Caco-2 (cell line): ENCODE data around the gene RNF111. TPM values are rescaled to one million over a fixed set of nuclear protein-coding genes. Genes with fewer than 3 reads are reported as not detected.

Experiments
- BruUV-seq: library from RNA; stranded (reverse); fragments of 400-500 nt; replicated peaks from 2 replicates; lab custom pipeline; 2021; lab: Mats Ljungman, UMichigan
- CTCF ChIA-PET: fragments of 300-600 bp; sonication (Branson Sonifier 250); formaldehyde crosslinking; loops from one replicate; lab custom pipeline; 2022; ENCODE audit warnings: antibody characterized with exemption; lab: Charles Lee
- POLR2A ChIA-PET: fragments of 300-600 bp; sonication (Branson Sonifier 250); formaldehyde crosslinking; loops from one replicate; lab custom pipeline; 2022; ENCODE audit warnings: antibody characterized with exemption; lab: Charles Lee
- DNase-seq, 2 experiments: peaks; one replicate each; pipeline versions ENCODE4 v3.0.0 to v3.0.0-alpha.2; 2020 to 2022
- H3K27me3 ChIP-seq: replicated peaks from 2 replicates; pipeline ENCODE4 v1.6.0; 2011; ENCODE audit warnings: low read length; ENCODE audit not compliant: control insufficient read depth, insufficient read depth
- H3K36me3 ChIP-seq: 2 replicates; pipeline ENCODE4 v1.5.1; 2011; ENCODE audit warnings: low read length; ENCODE audit not compliant: control insufficient read depth, insufficient read depth
- H3K4me1 ChIP-seq: fragments of 250-450 bp; sonication (Bioruptor Pico); 2 replicates; pipeline ENCODE4 v1.5.1; 2020; ENCODE audit warnings: mild to moderate bottlenecking
- H3K4me3 ChIP-seq: 2 replicates; pipeline ENCODE4 v1.5.1; 2011; ENCODE audit warnings: low read depth, mild to moderate bottlenecking, control low read depth, low read length
- H3K9me3 ChIP-seq: fragments of 250-450 bp; sonication (Bioruptor Pico); 2 replicates; pipeline ENCODE4 v1.5.1; 2020; ENCODE audit warnings: mild to moderate bottlenecking, moderate library complexity
- H3K27ac Mint-ChIP-seq: one replicate; pipeline ENCODE4 v1.8.0; 2022; ENCODE audit warnings: mixed read lengths; ENCODE audit not compliant: unreplicated experiment
- H3K27me3 Mint-ChIP-seq: one replicate; pipeline ENCODE4 v1.8.0; 2022; ENCODE audit warnings: mixed read lengths; ENCODE audit not compliant: insufficient read depth, unreplicated experiment
- H3K36me3 Mint-ChIP-seq: one replicate; pipeline ENCODE4 v1.8.0; 2022; ENCODE audit warnings: mild to moderate bottlenecking, mixed read lengths; ENCODE audit not compliant: insufficient read depth, unreplicated experiment
- H3K4me1 Mint-ChIP-seq: one replicate; pipeline ENCODE4 v1.8.0; 2022; ENCODE audit warnings: low read depth, mixed read lengths; ENCODE audit not compliant: unreplicated experiment
- H3K4me3 Mint-ChIP-seq: one replicate; pipeline ENCODE4 v1.8.0; 2022; ENCODE audit warnings: mild to moderate bottlenecking, moderate library complexity, mixed read lengths; ENCODE audit not compliant: unreplicated experiment
- H3K9me3 Mint-ChIP-seq: one replicate; pipeline ENCODE4 v1.8.0; 2022; ENCODE audit warnings: mixed read lengths; ENCODE audit not compliant: unreplicated experiment
- CTCF ChIP-seq, 2 experiments: fragments of 200-600 bp in 1 of 2; IDR thresholded peaks; 1 replicate in 1 of 2; 2 replicates in 1 of 2; pipeline versions ENCODE4 v1.5.1 to v1.8.0; 2011 to 2022; ENCODE audit warnings: antibody characterized with exemption in 1 of 2, control low read depth in 1 of 2, inconsistent platforms in 1 of 2, low read depth in 1 of 2, low read length in 1 of 2, mild to moderate bottlenecking in 1 of 2, moderate library complexity in 1 of 2; ENCODE audit not compliant: insufficient read depth in 1 of 2, severe bottlenecking in 1 of 2, unreplicated experiment in 1 of 2
- intact Hi-C: fragments of 100-400 bp; cut with micrococcal nuclease; formaldehyde crosslinking; loops from one replicate; pipeline ENCODE4 v1.10.0; 2022; ENCODE audit not compliant: unreplicated experiment
- total RNA-seq: library from RNA; stranded (reverse); gene quantifications from 2 replicates; pipeline ENCODE4 v1.2.3, GENCODE V29; 2022

Gene RNF111
- total RNA-seq, 1 experiment from 2014 or later: 26.1 TPM

- H3K4me1 Mint-ChIP-seq: no peaks in the 10 kb centered on the region
- Histone ChIP-seq H3K27me3 (no peaks in the 10 kb centered on the region), H3K9me3 (no peaks in the 10 kb centered on the region), H3K4me3 (no peak overlapping the region), H3K36me3 (no peaks in the 10 kb centered on the region; the same call in 1 of the 2 replicates), H3K4me1 (no peaks in the 10 kb centered on the region)
- peaks cover 61% of the 10 kb centered on the region for H3K36me3 Mint-ChIP-seq
- POLR2A ChIA-PET: interaction anchor here (0.6 kb wide), 1 partner anchor 589 kb away, joined by 6 read pairs; no protein-coding TSS in a partner anchor
- intact Hi-C loops: no loop called here
- BruUV-seq: no TSS peak
- H3K27ac Mint-ChIP-seq: no peak overlapping the region
- H3K27me3 Mint-ChIP-seq: no peaks in the 10 kb centered on the region
- no peaks in the 10 kb centered on the region for H3K9me3 Mint-ChIP-seq
- no peak overlapping the region for H3K4me3 Mint-ChIP-seq
- DNase-seq: no peak
- CTCF ChIA-PET: no interaction called here
- TF ChIP-seq CTCF (IDR thresholded peaks at IDR 0.05; ENCODE audit: insufficient read depth in 1 of 2, low read depth in 1 of 2, low read length in 1 of 2, severe bottlenecking in 1 of 2, unreplicated experiment in 1 of 2): no peak
These were observed 72.9 kb downstream of the RNF111 start for GRCh38 chr15:59060348-59060747.

DNA sequence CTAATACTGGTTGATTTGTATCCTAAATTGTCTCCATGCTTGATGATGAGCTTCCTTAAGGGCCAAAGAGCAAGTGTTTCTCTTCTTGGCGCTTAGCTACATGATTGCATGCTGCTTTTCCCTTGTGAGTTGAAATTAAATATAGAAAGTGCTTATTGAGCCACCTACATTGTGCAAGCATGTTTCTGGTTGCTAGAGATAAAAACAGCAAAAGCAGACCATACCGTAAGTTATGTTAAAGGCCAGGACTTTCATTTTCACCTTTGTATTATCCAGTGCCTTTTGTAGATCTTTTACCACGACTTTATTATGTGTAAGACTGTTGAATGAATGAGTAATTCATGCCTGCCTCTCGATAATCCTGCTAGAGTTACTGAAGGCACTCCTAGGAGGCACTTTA lies 75.6 kb downstream of the RNF111 start:
- Histone ChIP-seq H3K4me1 (no peaks in the 10 kb centered on the region), H3K36me3 (no peaks in the 10 kb centered on the region; the same call in 1 of the 2 replicates), H3K27me3 (no peaks in the 10 kb centered on the region), H3K4me3 (no peak overlapping the region), H3K9me3 (no peaks in the 10 kb centered on the region)
- intact Hi-C loops: no loop called here
- DNase-seq: no peak
- Mint-ChIP-seq H3K27me3 (no peaks in the 10 kb centered on the region), H3K27ac (no peak overlapping the region), H3K4me1 (no peaks in the 10 kb centered on the region), H3K36me3 (peaks cover 73% of the 10 kb centered on the region), H3K4me3 (no peak overlapping the region), H3K9me3 (no peaks in the 10 kb centered on the region)
- no TSS peak for BruUV-seq
- no peak for TF ChIP-seq CTCF (IDR thresholded peaks at IDR 0.05; ENCODE audit: insufficient read depth in 1 of 2, low read depth in 1 of 2, low read length in 1 of 2, severe bottlenecking in 1 of 2, unreplicated experiment in 1 of 2)
- ChIA-PET POLR2A (no interaction called here), CTCF (no interaction called here)

DNA sequence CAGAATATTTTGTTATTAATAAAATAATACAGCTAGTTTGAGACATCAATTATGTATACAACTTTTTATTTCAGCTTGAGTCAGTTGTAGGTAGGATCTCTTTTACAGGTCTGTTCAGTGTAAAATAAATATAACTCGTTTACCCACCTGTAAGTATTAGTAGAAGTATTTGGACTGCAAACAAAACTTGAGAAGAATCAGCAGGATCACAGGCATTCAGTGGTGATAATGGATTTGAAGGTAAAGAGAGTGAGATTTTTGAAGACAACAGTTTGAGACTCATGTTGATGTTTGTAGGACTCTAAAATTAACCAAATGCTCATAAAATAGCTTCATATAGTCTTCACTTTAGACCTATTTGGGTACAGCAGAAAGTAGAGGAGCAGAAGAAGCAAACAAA lies 82.0 kb downstream of the RNF111 start:
- Histone ChIP-seq H3K4me1 (0 out of 2 replicates have a peak, but pooled peaks cover 16% of the 10 kb centered on the region), H3K9me3 (no peaks in the 10 kb centered on the region), H3K27me3 (no peaks in the 10 kb centered on the region), H3K36me3 (no peaks in the 10 kb centered on the region), H3K4me3 (no peak overlapping the region)
- no peak for TF ChIP-seq CTCF (IDR thresholded peaks at IDR 0.05; ENCODE audit: insufficient read depth in 1 of 2, low read depth in 1 of 2, low read length in 1 of 2, severe bottlenecking in 1 of 2, unreplicated experiment in 1 of 2)
- H3K36me3 Mint-ChIP-seq: peaks cover 51% of the 10 kb centered on the region
- peaks cover 7% of the 10 kb centered on the region for H3K4me1 Mint-ChIP-seq
- ChIA-PET CTCF (no interaction called here), POLR2A (no interaction called here)
- no TSS peak for BruUV-seq
- no peaks in the 10 kb centered on the region for H3K9me3 Mint-ChIP-seq
- DNase-seq: peak in 1 of 2 experiments; percentile 34
- peak overlapping the region; percentile 5 for H3K4me3 Mint-ChIP-seq
- no peaks in the 10 kb centered on the region for H3K27me3 Mint-ChIP-seq
- intact Hi-C loops: loop anchor here (5.0 kb wide), 1 partner anchor 82 kb away; the partner anchor contains the start of gene RNF111
- H3K27ac Mint-ChIP-seq: peak overlapping the region; percentile 46
